ENCODE data around the gene POLN. TPM values are rescaled to one million over a fixed set of nuclear protein-coding genes. Genes with fewer than 3 reads are reported as not detected.

The POLN gene
- total RNA-seq, 2 experiments from 2014 or later: 5.5 to 5.6 TPM

- Mint-ChIP-seq H3K4me3 (no peak overlapping the region), H3K9me3 (ENCODE audit: low read depth) (no peaks in the 10 kb centered on the region), H3K36me3 (no peaks in the 10 kb centered on the region), H3K27me3 (no peaks in the 10 kb centered on the region), H3K27ac (no peak overlapping the region), H3K4me1 (no peaks in the 10 kb centered on the region)
- CTCF ChIA-PET: interaction anchor here (0.7 kb wide), 1 partner anchor 253 kb away, joined by 3 read pairs; no protein-coding TSS in a partner anchor
- no peak for DNase-seq
- no peak for ATAC-seq
Measured at GRCh38 chr4:2082118-2082517, 159.8 kb downstream of the POLN start.

GRCh38 chr4:2081540-2081939 lies 160.4 kb downstream of the POLN start:
- no peak overlapping the region for H3K4me3 Mint-ChIP-seq
- H3K4me1 Mint-ChIP-seq: no peaks in the 10 kb centered on the region
- DNase-seq: no peak
- no peaks in the 10 kb centered on the region for H3K27me3 Mint-ChIP-seq
- H3K36me3 Mint-ChIP-seq: no peaks in the 10 kb centered on the region
- ATAC-seq: no peak
- no peak overlapping the region for H3K27ac Mint-ChIP-seq
- no peaks in the 10 kb centered on the region for H3K9me3 Mint-ChIP-seq (ENCODE audit: low read depth)
- CTCF ChIA-PET: interaction anchor here (0.7 kb wide), 1 partner anchor 253 kb away, joined by 3 read pairs; no protein-coding TSS in a partner anchor

GRCh38 chr4:2080429-2081300 lies 161.3 kb downstream of the POLN start:
- CTCF ChIA-PET: no interaction called here
- no peaks in the 10 kb centered on the region for H3K36me3 Mint-ChIP-seq
- H3K27ac Mint-ChIP-seq: no peak overlapping the region
- no peaks in the 10 kb centered on the region for H3K9me3 Mint-ChIP-seq (ENCODE audit: low read depth)
- no peak for ATAC-seq
- no peaks in the 10 kb centered on the region for H3K27me3 Mint-ChIP-seq
- DNase-seq: no peak
- H3K4me3 Mint-ChIP-seq: no peak overlapping the region
- H3K4me1 Mint-ChIP-seq: no peaks in the 10 kb centered on the region

- H3K4me1 Mint-ChIP-seq: no peaks in the 10 kb centered on the region
- H3K4me3 Mint-ChIP-seq: no peak overlapping the region
- H3K9me3 Mint-ChIP-seq (ENCODE audit: low read depth): no peaks in the 10 kb centered on the region
- no peaks in the 10 kb centered on the region for H3K36me3 Mint-ChIP-seq
- H3K27ac Mint-ChIP-seq: no peak overlapping the region
- DNase-seq (no peak), ATAC-seq (no peak)
- CTCF ChIA-PET: no interaction called here
- H3K27me3 Mint-ChIP-seq: no peaks in the 10 kb centered on the region
Measured at GRCh38 chr4:2079926-2080325, 162.0 kb downstream of the POLN start.

- Mint-ChIP-seq H3K4me3 (no peak overlapping the region), H3K4me1 (no peaks in the 10 kb centered on the region), H3K27ac (no peak overlapping the region), H3K27me3 (no peaks in the 10 kb centered on the region), H3K36me3 (no peaks in the 10 kb centered on the region), H3K9me3 (ENCODE audit: low read depth) (no peaks in the 10 kb centered on the region)
- DNase-seq (no peak), ATAC-seq (no peak)
- CTCF ChIA-PET: no interaction called here
Measured at GRCh38 chr4:2079006-2079405, 162.9 kb downstream of the POLN start.

- no peak overlapping the region for H3K4me3 Mint-ChIP-seq
- CTCF ChIA-PET: no interaction called here
- H3K27me3 Mint-ChIP-seq: no peaks in the 10 kb centered on the region
- H3K36me3 Mint-ChIP-seq: no peaks in the 10 kb centered on the region
- DNase-seq (no peak), ATAC-seq (no peak)
- H3K4me1 Mint-ChIP-seq: no peaks in the 10 kb centered on the region
- no peaks in the 10 kb centered on the region for H3K9me3 Mint-ChIP-seq (ENCODE audit: low read depth)
- H3K27ac Mint-ChIP-seq: no peak overlapping the region
Measured at GRCh38 chr4:2078584-2078983, 163.3 kb downstream of the POLN start.

GRCh38 chr4:2077537-2078460 lies 164.1 kb downstream of the POLN start:
- Mint-ChIP-seq H3K4me3 (no peak overlapping the region), H3K9me3 (ENCODE audit: low read depth) (no peaks in the 10 kb centered on the region), H3K4me1 (no peaks in the 10 kb centered on the region), H3K27me3 (no peaks in the 10 kb centered on the region), H3K27ac (no peak overlapping the region), H3K36me3 (no peaks in the 10 kb centered on the region)
- CTCF ChIA-PET: no interaction called here
- no peak for DNase-seq
- no peak for ATAC-seq

- CTCF ChIA-PET: interaction anchor here (0.9 kb wide), 1 partner anchor 11 kb away, joined by 3 read pairs; no protein-coding TSS in a partner anchor
- ATAC-seq (no peak), DNase-seq (no peak)
- no peak overlapping the region for H3K4me3 Mint-ChIP-seq
- no peaks in the 10 kb centered on the region for H3K4me1 Mint-ChIP-seq
- H3K9me3 Mint-ChIP-seq (ENCODE audit: low read depth): no peaks in the 10 kb centered on the region
- H3K36me3 Mint-ChIP-seq: no peaks in the 10 kb centered on the region
- no peaks in the 10 kb centered on the region for H3K27me3 Mint-ChIP-seq
- H3K27ac Mint-ChIP-seq: no peak overlapping the region
Measured at GRCh38 chr4:2076908-2077536, 164.9 kb downstream of the POLN start.

- Mint-ChIP-seq H3K27ac (no peak overlapping the region), H3K36me3 (no peaks in the 10 kb centered on the region), H3K4me1 (no peaks in the 10 kb centered on the region), H3K9me3 (ENCODE audit: low read depth) (no peaks in the 10 kb centered on the region), H3K4me3 (no peak overlapping the region), H3K27me3 (no peaks in the 10 kb centered on the region)
- CTCF ChIA-PET: interaction anchor here (0.9 kb wide), 1 partner anchor 12 kb away, joined by 3 read pairs; no protein-coding TSS in a partner anchor
- ATAC-seq (no peak), DNase-seq (no peak)
Measured at GRCh38 chr4:2075987-2076907, 165.7 kb downstream of the POLN start.

GRCh38 chr4:2075171-2075986 lies 166.5 kb downstream of the POLN start:
- H3K9me3 Mint-ChIP-seq (ENCODE audit: low read depth): no peaks in the 10 kb centered on the region
- H3K27ac Mint-ChIP-seq: no peak overlapping the region
- H3K4me1 Mint-ChIP-seq: no peaks in the 10 kb centered on the region
- DNase-seq (no peak), ATAC-seq (no peak)
- no peaks in the 10 kb centered on the region for H3K36me3 Mint-ChIP-seq
- no peak overlapping the region for H3K4me3 Mint-ChIP-seq
- H3K27me3 Mint-ChIP-seq: no peaks in the 10 kb centered on the region
- CTCF ChIA-PET: no interaction called here

GRCh38 chr4:2074588-2074987 lies 167.3 kb downstream of the POLN start:
- ATAC-seq: no peak
- H3K36me3 Mint-ChIP-seq: no peaks in the 10 kb centered on the region
- DNase-seq: no peak
- H3K4me3 Mint-ChIP-seq: no peak overlapping the region
- H3K27me3 Mint-ChIP-seq: no peaks in the 10 kb centered on the region
- CTCF ChIA-PET: no interaction called here
- H3K9me3 Mint-ChIP-seq (ENCODE audit: low read depth): no peaks in the 10 kb centered on the region
- H3K27ac Mint-ChIP-seq: no peak overlapping the region
- no peaks in the 10 kb centered on the region for H3K4me1 Mint-ChIP-seq

All from activated CD8-positive, alpha-beta memory T cell treated with anti-CD3 and anti-CD28 coated beads, Interleukin-2, amount 10 ng/mL, durations not matched to agents 7 days and 5 days (primary cell).